Measurements from ENCODE around the gene RABGAP1L.
"Not testable (repeated sequence)": the region's sequence is repeated elsewhere in the genome, so short reads cannot be mapped to it uniquely, and the experiment has no call there.

Gene RABGAP1L

GRCh38 chr1:174623324-174624035 lies 464.2 kb downstream of the RABGAP1L start:
- no peak for DNase-seq

GRCh38 chr1:174626031-174627025 lies 467.0 kb downstream of the RABGAP1L start:
- DNase-seq: no peak

- no peak for DNase-seq
Observed at GRCh38 chr1:174637487-174637886, 478.2 kb downstream of the RABGAP1L start.

- DNase-seq: no peak
Observed at GRCh38 chr1:174639461-174639860, 480.1 kb downstream of the RABGAP1L start.

GRCh38 chr1:174640783-174641182 lies 481.5 kb downstream of the RABGAP1L start:
- DNase-seq: no peak

GRCh38 chr1:174642393-174642792 lies 483.1 kb downstream of the RABGAP1L start:
- DNase-seq: no peak

- DNase-seq: no peak
Observed at GRCh38 chr1:174643206-174643605, 483.9 kb downstream of the RABGAP1L start.

- not testable (repeated sequence) for DNase-seq
Observed at GRCh38 chr1:174649572-174649971, 490.3 kb downstream of the RABGAP1L start.

- DNase-seq: no peak
Observed at GRCh38 chr1:174652569-174653280, 493.4 kb downstream of the RABGAP1L start.

GRCh38 chr1:174654560-174654959 lies 495.2 kb downstream of the RABGAP1L start:
- no peak for DNase-seq

GRCh38 chr1:174656409-174657059 lies 497.2 kb downstream of the RABGAP1L start:
- no peak for DNase-seq

GRCh38 chr1:174657411-174657810 lies 498.1 kb downstream of the RABGAP1L start:
- no peak for DNase-seq

GRCh38 chr1:174657893-174658292 lies 498.6 kb downstream of the RABGAP1L start:
- no peak for DNase-seq

- DNase-seq: no peak
Observed at GRCh38 chr1:174659823-174660222, 500.5 kb downstream of the RABGAP1L start.

- DNase-seq: no peak
Observed at GRCh38 chr1:174660476-174660875, 501.2 kb downstream of the RABGAP1L start.

GRCh38 chr1:174663358-174663757 lies 504.0 kb downstream of the RABGAP1L start:
- DNase-seq: no peak

- no peak for DNase-seq
Observed at GRCh38 chr1:174666248-174666647, 506.9 kb downstream of the RABGAP1L start.

GRCh38 chr1:174671826-174672225 lies 512.5 kb downstream of the RABGAP1L start:
- DNase-seq: no peak

GRCh38 chr1:174676856-174677255 lies 517.5 kb downstream of the RABGAP1L start:
- DNase-seq: no peak

- no peak for DNase-seq
Observed at GRCh38 chr1:174678657-174679056, 519.3 kb downstream of the RABGAP1L start.

- no peak for DNase-seq
Observed at GRCh38 chr1:174680101-174680500, 520.8 kb downstream of the RABGAP1L start.

- no peak for DNase-seq
Observed at GRCh38 chr1:174682419-174683008, 523.2 kb downstream of the RABGAP1L start.

Data from CD4-positive, alpha-beta T cell treated with Interleukin-15 for 1 hour (primary cell).